ENCODE data around the gene MCM8.
A peak's percentile ranks its signal among the peaks of the same experiment; 100 is the strongest.

MCM8 gene

DNA sequence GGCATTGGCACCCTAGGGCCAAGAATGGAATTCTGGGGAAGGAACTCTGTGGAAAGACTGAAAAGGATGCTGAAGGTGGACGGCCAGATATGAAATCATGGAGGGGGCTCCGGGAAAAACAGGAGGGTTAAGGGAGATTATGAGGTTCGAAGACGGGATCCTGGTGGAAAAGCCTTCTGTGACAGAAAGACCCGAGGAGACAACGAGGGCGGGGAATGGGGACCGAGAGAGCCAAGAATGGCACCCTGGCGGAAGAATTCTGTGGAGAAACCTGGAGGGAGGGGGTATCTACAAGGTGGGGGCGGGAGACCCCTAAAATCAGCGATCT is 545 bp upstream of the MCM8 start:
- no peak for DNase-seq

GRCh38 chr20:5967469-5967868 is 17.0 kb downstream of the MCM8 start:
- no peak for DNase-seq

DNA sequence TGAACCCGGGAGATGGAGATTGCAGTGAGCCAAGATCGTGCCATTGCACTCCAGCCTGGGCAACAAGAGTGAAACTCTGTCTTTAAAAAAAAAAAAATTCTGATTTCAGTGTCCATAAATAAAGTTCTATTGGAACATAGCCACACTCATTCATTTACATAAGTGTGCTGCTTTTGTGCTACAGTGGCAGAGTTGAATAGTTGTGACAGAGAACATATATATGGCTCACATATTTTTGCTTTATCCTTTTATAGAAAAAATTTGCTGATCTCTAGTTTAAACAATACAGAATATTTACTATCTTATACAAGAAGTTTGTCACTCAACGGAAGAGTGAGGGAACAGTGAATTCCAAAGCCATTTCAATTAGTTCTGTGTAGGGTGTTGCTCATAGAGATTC is 18.0 kb downstream of the MCM8 start:
- no peak for DNase-seq

- no peak for DNase-seq
These were observed 19.0 kb downstream of the MCM8 start for GRCh38 chr20:5969348-5969935.

GRCh38 chr20:5969940-5970339 is 19.5 kb downstream of the MCM8 start:
- no peak for DNase-seq

GRCh38 chr20:5970381-5970780 is 19.9 kb downstream of the MCM8 start:
- no peak for DNase-seq

DNA sequence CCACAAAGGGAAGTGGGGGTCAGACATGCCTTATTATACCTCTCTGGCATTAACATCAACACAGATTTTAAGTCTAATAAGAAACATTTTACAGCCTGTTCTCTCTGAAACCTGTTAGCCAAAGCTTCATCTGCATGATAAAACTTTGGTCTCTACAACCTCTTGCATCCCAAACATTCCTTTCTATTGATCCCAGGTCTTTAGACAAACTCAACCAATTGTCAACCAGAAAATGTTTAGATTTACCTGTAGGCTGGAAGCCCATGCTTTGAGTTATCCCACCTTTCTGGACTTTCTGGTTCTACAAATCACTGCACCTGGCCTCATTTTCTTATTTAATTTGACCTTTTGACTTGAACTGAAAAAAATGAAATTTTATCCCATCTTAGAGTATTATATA is 20.8 kb downstream of the MCM8 start:
- DNase-seq = no peak

DNA sequence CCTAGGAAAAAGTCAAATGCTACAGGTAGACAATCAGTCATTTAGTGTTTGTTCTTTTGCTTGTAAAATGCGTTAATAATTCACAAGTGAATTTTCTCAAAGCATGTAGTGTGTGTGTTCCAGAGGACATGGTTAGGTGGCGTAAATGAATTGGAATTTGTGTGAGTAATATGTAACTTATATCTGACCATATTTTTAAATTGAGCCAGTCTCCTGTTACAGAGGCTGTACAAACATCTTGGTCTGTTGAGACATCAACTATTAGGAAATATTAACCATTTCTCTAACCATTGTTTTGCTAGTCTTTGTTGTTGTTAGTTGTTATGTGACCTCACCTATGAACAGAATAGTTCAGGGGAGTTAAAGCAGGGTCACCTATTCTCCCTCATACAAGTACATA is 22.7 kb downstream of the MCM8 start:
- DNase-seq = no peak

DNA sequence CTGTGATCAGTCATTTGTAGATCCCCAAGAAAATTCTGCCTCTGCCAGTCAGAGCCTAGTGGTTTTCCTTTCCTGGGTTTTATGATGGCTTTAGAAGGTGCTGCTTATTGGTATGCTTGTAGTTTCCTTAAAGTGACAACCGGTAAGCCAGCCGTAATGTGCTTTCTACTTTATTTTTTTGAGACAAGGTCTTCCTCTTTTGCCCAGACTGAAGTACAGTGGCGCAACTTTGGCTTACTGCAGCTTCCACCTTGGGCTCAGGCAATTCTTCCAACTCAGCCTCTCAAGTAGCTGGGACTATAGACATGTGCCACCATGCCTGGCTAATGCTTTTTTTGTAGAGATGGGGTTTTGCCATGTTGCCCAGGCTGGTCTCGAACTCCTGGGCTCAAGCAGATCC is 23.5 kb downstream of the MCM8 start:
- no peak for DNase-seq

DNA sequence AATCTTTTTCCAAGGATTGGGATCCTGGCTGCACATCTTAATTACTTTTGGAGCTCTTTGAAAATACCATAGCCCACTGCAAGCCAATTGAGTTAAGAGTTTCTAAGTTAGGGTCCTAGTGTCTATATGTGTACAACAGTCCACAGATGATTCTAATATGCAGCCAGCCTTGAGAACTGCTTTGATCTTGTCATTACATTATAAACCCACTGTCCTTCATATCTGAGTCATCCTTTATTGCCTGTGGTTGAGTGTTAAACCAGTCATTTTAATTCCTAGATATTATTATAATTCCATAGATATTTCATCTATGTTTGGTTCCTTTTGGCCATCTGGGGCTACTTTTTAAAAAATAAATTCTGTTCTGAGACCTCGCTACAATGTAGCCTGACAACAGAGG is 24.1 kb downstream of the MCM8 start:
- DNase-seq = no peak

DNA sequence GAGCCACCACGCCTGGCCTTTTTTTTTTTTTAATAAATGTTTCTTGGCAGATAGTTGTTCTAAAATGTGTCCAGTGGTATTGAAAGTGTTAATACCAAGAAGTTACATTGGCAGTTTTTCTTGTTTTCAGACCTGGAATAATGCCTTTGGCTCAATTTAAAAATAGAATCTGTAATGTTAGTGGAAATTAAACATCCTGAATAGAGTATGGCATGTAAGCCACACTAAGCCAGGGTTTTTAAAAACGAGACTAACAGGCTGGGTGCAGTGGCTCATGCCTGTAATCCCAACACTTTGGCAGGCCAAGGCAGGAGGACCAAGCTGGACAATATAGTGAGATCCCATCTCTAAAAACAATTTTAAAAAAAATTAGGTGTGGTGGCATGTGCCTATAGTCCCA is 25.3 kb downstream of the MCM8 start:
- no peak for DNase-seq

- DNase-seq = no peak
These were observed 26.8 kb downstream of the MCM8 start for GRCh38 chr20:5977223-5977622.

- no peak for DNase-seq
These were observed 27.5 kb downstream of the MCM8 start for GRCh38 chr20:5977975-5978374.

DNA sequence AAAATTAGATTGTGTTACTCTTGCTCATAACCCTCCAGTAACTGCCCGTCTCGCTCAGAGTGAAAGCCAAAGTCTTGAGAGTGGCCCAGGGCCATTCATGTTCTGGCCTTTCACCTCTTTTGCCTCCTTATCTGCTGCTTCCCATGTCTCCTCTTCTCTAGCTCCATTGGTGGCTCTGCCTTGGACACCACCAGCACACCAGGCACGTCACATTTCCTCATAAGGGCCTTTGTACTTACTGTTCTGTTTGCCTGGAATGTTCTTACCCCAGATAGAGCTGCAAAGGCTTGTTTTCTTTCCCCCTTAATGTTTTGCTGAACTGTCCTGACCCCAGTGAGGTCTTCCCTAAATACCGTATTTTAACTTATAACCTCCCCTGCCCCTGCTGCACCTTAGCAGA is 29.3 kb downstream of the MCM8 start:
- DNase-seq = no peak

- no peak for DNase-seq
These were observed 30.5 kb downstream of the MCM8 start for GRCh38 chr20:5980720-5981538.

DNA sequence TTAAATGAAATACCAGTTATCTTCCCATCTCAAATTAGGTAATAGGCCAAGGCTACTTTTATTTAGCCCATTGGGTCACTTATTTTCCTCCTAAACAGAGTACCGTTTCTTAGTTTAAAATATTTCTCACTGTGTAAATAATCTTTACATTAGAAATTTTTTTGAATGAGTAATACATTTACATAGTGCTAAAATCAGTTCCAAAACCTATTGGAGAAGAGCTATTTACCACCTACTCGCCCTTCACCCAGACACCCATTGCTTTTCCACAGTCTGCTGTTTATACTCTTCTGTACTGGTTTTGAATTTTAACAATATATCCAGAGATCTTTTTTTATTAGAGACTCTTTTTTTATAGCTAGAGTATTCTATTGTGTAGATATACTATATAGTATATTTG is 36.9 kb downstream of the MCM8 start:
- DNase-seq = no peak

- no peak for DNase-seq
These were observed 39.1 kb downstream of the MCM8 start for GRCh38 chr20:5989539-5989938.

- no peak for DNase-seq
These were observed 40.5 kb downstream of the MCM8 start for GRCh38 chr20:5990946-5991345.

- no peak for DNase-seq
These were observed 41.4 kb downstream of the MCM8 start for GRCh38 chr20:5991623-5992441.

- peak; percentile 5 for DNase-seq
These were observed 46.3 kb downstream of the MCM8 start for GRCh38 chr20:5996765-5997164.

GRCh38 chr20:5999783-6000182 is 49.3 kb downstream of the MCM8 start:
- DNase-seq = no peak

DNA sequence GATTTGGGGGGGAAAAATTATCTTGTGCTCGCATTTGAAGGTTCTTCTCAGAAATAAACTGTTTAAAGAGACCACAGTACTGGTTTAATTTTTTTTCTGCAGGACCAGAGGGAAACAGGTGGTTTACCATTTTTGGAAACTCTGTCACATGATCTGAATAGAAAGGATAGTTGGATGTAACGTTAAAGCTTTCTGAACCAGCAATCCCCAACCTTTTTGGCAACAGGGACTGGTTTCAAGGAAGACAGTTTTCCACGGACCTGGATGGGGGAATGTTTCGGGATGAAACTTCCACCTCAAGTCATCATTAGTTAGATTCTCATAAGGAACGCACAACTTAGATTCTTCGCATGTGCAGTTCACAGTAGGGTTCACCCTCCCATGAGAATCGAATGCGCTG is 50.4 kb downstream of the MCM8 start:
- no peak for DNase-seq

- no peak for DNase-seq
These were observed 56.1 kb downstream of the MCM8 start for GRCh38 chr20:6006603-6006949.

DNA sequence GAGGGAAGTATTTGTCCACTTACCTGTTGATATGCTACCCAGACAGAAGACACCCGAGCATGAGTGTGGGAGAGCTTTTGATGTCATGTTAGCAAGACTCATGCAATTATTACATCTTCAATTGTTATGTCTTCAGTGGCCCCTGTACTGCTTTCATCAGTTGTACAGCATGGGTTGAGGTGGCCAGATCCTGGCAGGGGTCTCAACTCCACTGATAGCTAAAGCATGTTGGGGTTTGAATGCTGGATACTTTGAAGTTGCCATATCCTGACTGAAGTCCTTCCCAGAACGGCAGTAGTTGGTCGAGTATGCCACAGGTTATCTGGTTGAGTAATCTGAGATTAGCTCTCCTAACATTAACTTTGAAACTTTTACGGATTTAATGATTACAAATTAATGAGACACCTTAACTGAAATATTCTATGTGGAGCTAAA is 56.7 kb downstream of the MCM8 start:
- no peak for DNase-seq

All from stimulated activated naive CD4-positive, alpha-beta T cell treated with Interleukin-2 at 50 U/mL for 16 hours (primary cell).